ENCODE measurements around the gene KRTAP10-8. TPM values are rescaled to one million over a fixed set of nuclear protein-coding genes. Genes with fewer than 3 reads are reported as not detected.
"Not testable (repeated sequence)": the region's sequence is repeated elsewhere in the genome, so short reads cannot be mapped to it uniquely, and the experiment has no call there.

The KRTAP10-8 gene
- not detected for polyA plus RNA-seq (ENCODE audit: insufficient read depth in 1 of 5, insufficient read length in 5 of 5, low replicate concordance in 1 of 5)
- long read RNA-seq, donor 1, result 0 reads
- long read RNA-seq, donor 2, result 0 reads
- long read RNA-seq, donor 3, result 0 reads
- long read RNA-seq, donor 4, result 0 reads
- long read RNA-seq, donor 5, result 0 reads
- long read RNA-seq, donor 6, result 0 reads
- long read RNA-seq, donor 7, result 0 reads
- long read RNA-seq, donor 8, result 0 reads

GRCh38 chr21:44612029-44612486 lies at the start of gene KRTAP10-8:
Gene KRTAP10-8 (plus strand): TSS chr21:44612079. CDS start chr21:44612101, 22 bp downstream.
- DNase-seq, result no peak

- no peak for DNase-seq
Observed at GRCh38 chr21:44564099-44564498, 47.8 kb upstream of the KRTAP10-8 start.

- DNase-seq, result no peak
Observed at GRCh38 chr21:44564886-44565598, 46.8 kb upstream of the KRTAP10-8 start.

- no peak for DNase-seq
Observed at GRCh38 chr21:44566403-44566802, 45.5 kb upstream of the KRTAP10-8 start.

- no peak for DNase-seq
Observed at GRCh38 chr21:44567481-44568171, 44.3 kb upstream of the KRTAP10-8 start.

- no peak for DNase-seq
Observed at GRCh38 chr21:44568261-44568660, 43.6 kb upstream of the KRTAP10-8 start.

GRCh38 chr21:44568667-44569556 lies 43.0 kb upstream of the KRTAP10-8 start:
- no peak for DNase-seq

GRCh38 chr21:44569861-44570517 lies 41.9 kb upstream of the KRTAP10-8 start:
- no peak for DNase-seq

- no peak for DNase-seq
Observed at GRCh38 chr21:44571296-44571695, 40.6 kb upstream of the KRTAP10-8 start.

- DNase-seq, result no peak
Observed at GRCh38 chr21:44571844-44572782, 39.8 kb upstream of the KRTAP10-8 start.

GRCh38 chr21:44572959-44573583 lies 38.8 kb upstream of the KRTAP10-8 start:
- no peak for DNase-seq

GRCh38 chr21:44573630-44574456 lies 38.0 kb upstream of the KRTAP10-8 start, which contains the start of gene KRTAP10-4:
Gene KRTAP10-4 (plus strand): TSS chr21:44573729. CDS start chr21:44573759, 30 bp downstream.
- not testable (repeated sequence) for DNase-seq

GRCh38 chr21:44574457-44575306 lies 37.2 kb upstream of the KRTAP10-8 start:
- no peak for DNase-seq

GRCh38 chr21:44575307-44576024 lies 36.4 kb upstream of the KRTAP10-8 start:
- no peak for DNase-seq

GRCh38 chr21:44576025-44576420 lies 35.9 kb upstream of the KRTAP10-8 start:
- no peak for DNase-seq

GRCh38 chr21:44578371-44579055 lies 33.4 kb upstream of the KRTAP10-8 start:
- DNase-seq, result no peak

All from right lung (tissue), 10 donors.